ENCODE measurements around the gene LGALS3. TPM values are rescaled to one million over a fixed set of nuclear protein-coding genes. Genes with fewer than 3 reads are reported as not detected.
A peak's percentile ranks its signal among the peaks of the same experiment; 100 is the strongest.

Gene LGALS3
- total and polyA plus RNA-seq, 4 donors: 6.9 to 20.8 (median 10.7) TPM

- no peak overlapping the region for H3K27ac ChIP-seq (ENCODE audit: low read depth in 1 of 2, low read length in 2 of 2)
- H3K36me3 ChIP-seq (ENCODE audit: control insufficient read depth in 4 of 4, insufficient read depth in 3 of 4, low read depth in 1 of 4, low read length in 3 of 4): no peaks in the 10 kb centered on the region
- no peak for DNase-seq (ENCODE audit: low spot score)
- 78% methylated on average over 2 of the region's 2 CpGs for WGBS
- no peak overlapping the region for H3K9ac ChIP-seq (ENCODE audit: low read depth in 1 of 2, low read length in 2 of 2)
- H3K4me1 ChIP-seq (ENCODE audit: control insufficient read depth in 4 of 4, insufficient read depth in 4 of 4, low read length in 3 of 4): peaks cover 2 to 12% (median 4%) of the 10 kb centered on the region in 4 donors
- no peaks in the 10 kb centered on the region for H3K27me3 ChIP-seq (ENCODE audit: control insufficient read depth in 4 of 4, insufficient read depth in 4 of 4, low read length in 3 of 4)
- no peak overlapping the region for H3K4me3 ChIP-seq (ENCODE audit: low read depth in 1 of 3, low read length in 3 of 3)
- H3K9me3 ChIP-seq (ENCODE audit: control insufficient read depth in 4 of 4, low read length in 3 of 4): no peaks in the 10 kb centered on the region
- TF ChIP-seq MAX (IDR thresholded peaks at IDR 0.05): no peak
- TF ChIP-seq ATF3 (IDR thresholded peaks at IDR 0.05): no peak
- TF ChIP-seq GABPA (IDR thresholded peaks at IDR 0.05 in 1 of 2, conservative IDR thresholded peaks at IDR 0.05 in 1 of 2): no peak
These were observed 29.3 kb upstream of the LGALS3 start for GRCh38 chr14:55099756-55100155.

- H3K27me3 ChIP-seq (ENCODE audit: control insufficient read depth in 4 of 4, insufficient read depth in 4 of 4, low read length in 3 of 4): no peaks in the 10 kb centered on the region
- H3K9ac ChIP-seq (ENCODE audit: low read depth in 1 of 2, low read length in 2 of 2): no peak overlapping the region
- no peak for DNase-seq (ENCODE audit: low spot score)
- peaks cover 2 to 12% (median 4%) of the 10 kb centered on the region in 4 donors for H3K4me1 ChIP-seq (ENCODE audit: control insufficient read depth in 4 of 4, insufficient read depth in 4 of 4, low read length in 3 of 4)
- H3K4me3 ChIP-seq (ENCODE audit: low read depth in 1 of 3, low read length in 3 of 3): no peak overlapping the region
- no peaks in the 10 kb centered on the region for H3K36me3 ChIP-seq (ENCODE audit: control insufficient read depth in 4 of 4, insufficient read depth in 3 of 4, low read depth in 1 of 4, low read length in 3 of 4)
- TF ChIP-seq YY1 (IDR thresholded peaks at IDR 0.05) (no peak), CTCF (IDR thresholded peaks at IDR 0.05; ENCODE audit: low read depth, low read length, missing input control) (peak; percentile 6)
- no peak overlapping the region for H3K27ac ChIP-seq (ENCODE audit: low read depth in 1 of 2, low read length in 2 of 2)
- H3K9me3 ChIP-seq (ENCODE audit: control insufficient read depth in 4 of 4, low read length in 3 of 4): no peaks in the 10 kb centered on the region
- 94% methylated on average over 5 of the region's 5 CpGs for WGBS
These were observed 27.4 kb upstream of the LGALS3 start for GRCh38 chr14:55101698-55102097.

GRCh38 chr14:55102141-55102621, 26.9 kb upstream of the LGALS3 start:
- Histone ChIP-seq H3K4me3 (ENCODE audit: low read depth in 1 of 3, low read length in 3 of 3) (no peak overlapping the region), H3K36me3 (ENCODE audit: control insufficient read depth in 4 of 4, insufficient read depth in 3 of 4, low read depth in 1 of 4, low read length in 3 of 4) (no peaks in the 10 kb centered on the region), H3K9ac (ENCODE audit: low read depth in 1 of 2, low read length in 2 of 2) (no peak overlapping the region), H3K9me3 (ENCODE audit: control insufficient read depth in 4 of 4, low read length in 3 of 4) (no peaks in the 10 kb centered on the region), H3K27ac (ENCODE audit: low read depth in 1 of 2, low read length in 2 of 2) (peak overlapping the region; percentile 59 to 62), H3K4me1 (ENCODE audit: control insufficient read depth in 4 of 4, insufficient read depth in 4 of 4, low read length in 3 of 4) (peaks cover 2 to 12% (median 4%) of the 10 kb centered on the region in 4 donors), H3K27me3 (ENCODE audit: control insufficient read depth in 4 of 4, insufficient read depth in 4 of 4, low read length in 3 of 4) (no peaks in the 10 kb centered on the region)
- no peak for DNase-seq (ENCODE audit: low spot score)
- TF ChIP-seq RXRA (IDR thresholded peaks at IDR 0.05) (peak in 1 of 2 donors; percentile 14), JUND (IDR thresholded peaks at IDR 0.05) (no peak), REST (IDR thresholded peaks at IDR 0.05) (peak; percentile 16), HNF4A (conservative IDR thresholded peaks at IDR 0.05) (no peak), SP1 (IDR thresholded peaks at IDR 0.05) (peak; percentile 52), MAX (IDR thresholded peaks at IDR 0.05) (no peak)
- WGBS: 14% methylated on average over 7 of the region's 7 CpGs
